Neural cell (in vitro differentiated cells): ENCODE measurements around the gene GC. TPM values are rescaled to one million over a fixed set of nuclear protein-coding genes. Genes with fewer than 3 reads are reported as not detected.

Experiments used
- H2AFZ ChIP-seq: fragments of 200-600, 300-800 bp; sonication (generic), shearing (Covaris generic); 2 replicates; pipeline ENCODE4 v1.6.0; 2014; ENCODE audit warnings: low read depth, mild to moderate bottlenecking, antibody characterized with exemption, low read length, moderate library complexity
- H3F3A ChIP-seq: fragments of 200-600 bp; shearing (Covaris generic); 2 replicates; pipeline ENCODE4 v1.6.1; 2016; ENCODE audit warnings: mild to moderate bottlenecking, moderate library complexity, mixed read lengths, antibody characterized with exemption, low read length; ENCODE audit not compliant: insufficient read depth, poor library complexity, severe bottlenecking
- H3K27ac ChIP-seq: fragments of 200-600, 300-800 bp; sonication (generic), shearing (Covaris generic); 2 replicates; pipeline ENCODE4 v1.5.1; 2014; ENCODE audit warnings: mild to moderate bottlenecking, low read length, moderate library complexity
- H3K27me3 ChIP-seq: fragments of 300-800, 200-600 bp; sonication (generic), shearing (Covaris generic); 2 replicates; pipeline ENCODE4 v1.6.0; 2014; ENCODE audit warnings: mild to moderate bottlenecking, low read depth, low read length, moderate library complexity; ENCODE audit not compliant: insufficient read depth
- H3K36me3 ChIP-seq: fragments of 300-800, 200-600 bp; sonication (generic), shearing (Covaris generic); 2 replicates; pipeline ENCODE4 v1.5.1; 2014; ENCODE audit warnings: mild to moderate bottlenecking, antibody characterized with exemption, low read length, moderate library complexity; ENCODE audit not compliant: insufficient read depth
- H3K4me2 ChIP-seq: fragments of 300-800, 200-600 bp; sonication (generic), shearing (Covaris generic); 2 replicates; pipeline ENCODE4 v1.6.0; 2014; ENCODE audit warnings: mild to moderate bottlenecking, low read length
- H3K4me3 ChIP-seq: fragments of 300-800, 200-600 bp; sonication (generic), shearing (Covaris generic); 2 replicates; pipeline ENCODE4 v1.5.1; 2014; ENCODE audit warnings: mild to moderate bottlenecking, low read length, moderate library complexity
- H3K79me2 ChIP-seq: fragments of 200-600 bp; shearing (Covaris generic); replicated peaks from 2 replicates; pipeline ENCODE4 v1.6.0; 2014; ENCODE audit warnings: mild to moderate bottlenecking, low read length, moderate library complexity; ENCODE audit not compliant: insufficient read depth
- H3K9ac ChIP-seq: fragments of 300-800, 200-600 bp; sonication (generic), shearing (Covaris generic); 2 replicates; pipeline ENCODE4 v1.6.1; 2016; ENCODE audit warnings: mild to moderate bottlenecking, low read length, mixed read lengths
- H3K9me2 ChIP-seq: fragments of 200-600 bp; shearing (Covaris generic); 2 replicates; pipeline ENCODE4 v1.6.1; 2016; ENCODE audit warnings: mild to moderate bottlenecking, low read length, mixed read lengths; ENCODE audit not compliant: insufficient read depth
- H3K9me3 ChIP-seq: fragments of 200-600, 300-800 bp; sonication (generic), shearing (Covaris generic); 2 replicates; pipeline ENCODE4 v1.6.1; 2016; ENCODE audit warnings: mild to moderate bottlenecking, mixed run types, low read length, moderate library complexity, mixed read lengths
- H4K20me1 ChIP-seq: fragments of 200-600 bp; shearing (Covaris generic); 2 replicates; pipeline ENCODE4 v1.6.1; 2016; ENCODE audit warnings: mild to moderate bottlenecking, mixed run types; ENCODE audit not compliant: insufficient read depth
- CTCF ChIP-seq: fragments of 450-650 bp; IDR thresholded peaks from 2 replicates; pipeline ENCODE4 v1.5.1; 2014; ENCODE audit warnings: antibody characterized with exemption, mild to moderate bottlenecking, moderate library complexity; ENCODE audit not compliant: poor library complexity, severe bottlenecking
- EP300 ChIP-seq: fragments of 450-650 bp; conservative IDR thresholded peaks from 2 replicates; pipeline ENCODE4 v1.6.1; 2014; ENCODE audit warnings: antibody characterized with exemption, mild to moderate bottlenecking, moderate library complexity; ENCODE audit not compliant: poor library complexity, severe bottlenecking
- EZH2 ChIP-seq: fragments of 200-600, 300-800 bp; shearing (Covaris generic), sonication (generic); IDR thresholded peaks from 2 replicates; pipeline ENCODE4 v1.6.1; 2014; ENCODE audit warnings: antibody characterized with exemption, low read length, borderline replicate concordance, mild to moderate bottlenecking; ENCODE audit not compliant: insufficient read depth, poor library complexity, severe bottlenecking
- MXI1 ChIP-seq: fragments of 450-650 bp; conservative IDR thresholded peaks from 2 replicates; pipeline ENCODE4 v1.6.1; 2014; ENCODE audit warnings: antibody characterized with exemption, mild to moderate bottlenecking; ENCODE audit not compliant: poor library complexity, severe bottlenecking
- POLR2AphosphoS5 ChIP-seq: IDR thresholded peaks from 2 replicates; pipeline ENCODE4 v1.6.1; 2012
- RAD21 ChIP-seq: fragments of 450-650 bp; conservative IDR thresholded peaks from 2 replicates; pipeline ENCODE4 v1.6.1; 2014; ENCODE audit warnings: antibody characterized with exemption, mild to moderate bottlenecking, moderate library complexity
- REST ChIP-seq: IDR thresholded peaks from 2 replicates; pipeline ENCODE4 v1.6.1; 2012; ENCODE audit warnings: borderline replicate concordance
- SMC3 ChIP-seq: fragments of 450-650 bp; conservative IDR thresholded peaks from 2 replicates; pipeline ENCODE4 v1.6.1; 2014; ENCODE audit warnings: antibody characterized with exemption, mild to moderate bottlenecking, moderate library complexity; ENCODE audit not compliant: poor library complexity
- TAF1 ChIP-seq: IDR thresholded peaks from 2 replicates; pipeline ENCODE4 v1.6.1; 2012; ENCODE audit warnings: low read depth
- polyA minus RNA-seq: library from RNA; depleted of rRNA, polyadenylated mRNA; stranded (reverse); fragments of >200 nt; gene quantifications from 2 replicates; pipeline ENCODE4 v1.2.3, GENCODE V29; 2014
- polyA plus RNA-seq: library from polyadenylated mRNA; depleted of rRNA; stranded (reverse); fragments of >200 nt; gene quantifications from 2 replicates; pipeline ENCODE4 v1.2.3, GENCODE V29; 2014

GC gene, protein sequence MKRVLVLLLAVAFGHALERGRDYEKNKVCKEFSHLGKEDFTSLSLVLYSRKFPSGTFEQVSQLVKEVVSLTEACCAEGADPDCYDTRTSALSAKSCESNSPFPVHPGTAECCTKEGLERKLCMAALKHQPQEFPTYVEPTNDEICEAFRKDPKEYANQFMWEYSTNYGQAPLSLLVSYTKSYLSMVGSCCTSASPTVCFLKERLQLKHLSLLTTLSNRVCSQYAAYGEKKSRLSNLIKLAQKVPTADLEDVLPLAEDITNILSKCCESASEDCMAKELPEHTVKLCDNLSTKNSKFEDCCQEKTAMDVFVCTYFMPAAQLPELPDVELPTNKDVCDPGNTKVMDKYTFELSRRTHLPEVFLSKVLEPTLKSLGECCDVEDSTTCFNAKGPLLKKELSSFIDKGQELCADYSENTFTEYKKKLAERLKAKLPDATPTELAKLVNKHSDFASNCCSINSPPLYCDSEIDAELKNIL
- not detected in 2 replicates for polyA plus RNA-seq
- polyA minus RNA-seq, result not detected in 2 replicates

DNA sequence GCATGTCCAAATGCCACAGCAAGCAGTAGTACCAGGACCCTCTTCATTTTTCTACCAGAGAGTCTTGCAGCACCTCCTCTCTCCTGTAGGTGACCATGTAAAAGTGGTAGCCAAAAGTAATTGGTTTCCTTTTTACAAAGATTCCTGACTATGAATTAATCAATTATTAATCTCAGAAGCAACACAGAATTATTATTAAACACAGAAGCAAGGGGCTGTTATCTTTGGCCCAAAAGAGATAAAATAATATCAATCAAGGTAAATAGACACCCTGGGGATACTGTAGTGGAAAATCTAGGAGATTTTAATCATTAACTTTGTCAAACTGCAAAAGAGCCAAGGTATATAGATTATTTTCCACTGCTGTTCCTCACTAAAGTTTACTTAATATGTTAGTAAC is at the start of gene GC:
Gene GC, minus strand, starts transcription at position 108 of the 400 bp plus-strand sequence. Its CDS starts 61 bp downstream, at position 47.
- Histone ChIP-seq H3K4me2 (no peak within 1 kb of the TSS), H3K4me3 (no peak within 1 kb of the TSS), H3K9me2 (no peaks in the 10 kb centered on the region), H3K79me2 (no peaks in the 10 kb centered on the region), H2AFZ (no peak within 1 kb of the TSS), H3K9ac (no peak within 1 kb of the TSS), H3K36me3 (no peaks in the 10 kb centered on the region), H4K20me1 (no peaks in the 10 kb centered on the region), H3K27ac (no peak within 1 kb of the TSS), H3F3A (no peaks in the 10 kb centered on the region), H3K9me3 (no peaks in the 10 kb centered on the region), H3K27me3 (no peaks in the 10 kb centered on the region)
- TF ChIP-seq EZH2 (no peak), EP300 (no peak), CTCF (no peak), POLR2AphosphoS5 (no peak), RAD21 (no peak), MXI1 (no peak), REST (no peak), SMC3 (no peak), TAF1 (no peak)

DNA sequence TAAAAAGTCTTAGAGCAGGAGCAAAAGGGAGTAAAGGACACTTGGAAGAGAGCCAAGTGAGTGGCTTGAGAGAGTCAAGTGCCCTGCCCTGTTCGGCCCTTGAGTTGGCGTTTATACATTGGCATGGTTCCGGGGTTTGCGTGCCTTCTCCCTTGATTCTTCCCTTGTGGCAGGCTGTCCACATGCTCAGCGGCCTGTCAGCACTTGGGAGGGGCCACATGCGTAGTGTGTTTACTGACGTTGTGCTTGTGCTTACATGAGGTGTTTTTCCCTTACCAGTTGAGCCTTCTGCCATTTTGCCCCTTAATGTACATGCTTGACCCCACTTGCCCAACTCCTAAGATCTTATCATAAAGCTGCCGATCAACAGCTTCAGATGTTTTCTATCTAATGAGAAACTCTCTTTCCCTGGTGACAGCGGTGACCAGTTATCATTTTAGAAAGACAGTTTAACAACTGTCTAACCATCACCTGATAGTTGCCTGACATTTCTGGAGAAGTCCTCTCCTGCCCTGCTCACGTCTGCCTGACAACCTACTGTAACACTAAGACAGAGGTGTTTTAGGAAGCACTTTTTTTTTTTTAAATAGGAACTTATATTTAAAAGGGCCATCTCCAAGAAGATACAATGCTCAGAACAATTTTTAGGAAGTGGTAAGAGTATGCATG is 49.5 kb upstream of the GC start:
- Histone ChIP-seq H3K9me2 (no peaks in the 10 kb centered on the region), H3K9me3 (no peaks in the 10 kb centered on the region), H3K27ac (no peak overlapping the region), H3K4me3 (no peak overlapping the region), H3F3A (no peaks in the 10 kb centered on the region), H3K79me2 (no peaks in the 10 kb centered on the region), H3K27me3 (no peaks in the 10 kb centered on the region), H3K4me2 (no peak overlapping the region), H3K36me3 (no peaks in the 10 kb centered on the region), H4K20me1 (no peaks in the 10 kb centered on the region), H2AFZ (no peak overlapping the region), H3K9ac (no peak overlapping the region)
- TF ChIP-seq RAD21 (no peak), CTCF (no peak), REST (no peak), SMC3 (no peak), EZH2 (no peak), POLR2AphosphoS5 (no peak), MXI1 (no peak)
